ENCODE data around the gene CACNG7.

- TF ChIP-seq CTCF (IDR thresholded peaks at IDR 0.05) (no peak), POLR2A (IDR thresholded peaks at IDR 0.05) (no peak)
Observed at GRCh38 chr19:53992211-53992610, 83.1 kb downstream of the CACNG7 start.

Measured in right lobe of liver (tissue), 4 donors.